HFFc6 (cell line): ENCODE measurements around the gene TOMM6. TPM values are rescaled to one million over a fixed set of nuclear protein-coding genes. Genes with fewer than 3 reads are reported as not detected.

Source experiments
- DNase-seq: peaks from one replicate; pipeline ENCODE4 v3.0.0-alpha.2; 2018
- H3K27ac Mint-ChIP-seq: 2 replicates; pipeline ENCODE4 v1.8.0; 2020; ENCODE audit warnings: mild to moderate bottlenecking, mixed read lengths
- H3K27me3 Mint-ChIP-seq: 2 replicates; pipeline ENCODE4 v1.8.0; 2021; ENCODE audit warnings: mild to moderate bottlenecking, moderate library complexity, mixed read lengths; ENCODE audit not compliant: insufficient read depth
- H3K36me3 Mint-ChIP-seq: 2 replicates; pipeline ENCODE4 v1.8.0; 2021; ENCODE audit warnings: low read depth, mixed read lengths
- H3K4me1 Mint-ChIP-seq: 2 replicates; pipeline ENCODE4 v1.8.0; 2020; ENCODE audit warnings: low read depth, mixed read lengths
- H3K4me3 Mint-ChIP-seq: 2 replicates; pipeline ENCODE4 v1.8.0; 2020; ENCODE audit warnings: mild to moderate bottlenecking, moderate library complexity, mixed read lengths
- H3K9me3 Mint-ChIP-seq: 2 replicates; pipeline ENCODE4 v1.8.0; 2020; ENCODE audit warnings: mild to moderate bottlenecking, mixed read lengths
- CTCF ChIP-seq: fragments of 200-600 bp; sonication (generic); IDR thresholded peaks from 2 replicates; pipeline ENCODE4 v1.5.0; 2021; ENCODE audit warnings: antibody characterized with exemption, mild to moderate bottlenecking
- total RNA-seq, 6 experiments: library from RNA; stranded (reverse); fragmentation: NEBNext Ultra II Directional; extraction: Animal tissue kit (Norgen Biotek cat#: 25700); gene quantifications; 2 replicates in 1 of 6; 3 replicates in 5 of 6; pipeline ENCODE4 v1.2.3, GENCODE V29; 2021

TOMM6 gene
- total RNA-seq, 6 experiments from 2014 or later: 216 to 234 (median 228) TPM

- no peak overlapping the region for H3K4me3 Mint-ChIP-seq
- H3K36me3 Mint-ChIP-seq: no peaks in the 10 kb centered on the region
- H3K27ac Mint-ChIP-seq: no peak overlapping the region
- peak; percentile 25 for DNase-seq
- TF ChIP-seq CTCF: no peak
- peaks cover 14% of the 10 kb centered on the region for H3K4me1 Mint-ChIP-seq
- H3K9me3 Mint-ChIP-seq: no peaks in the 10 kb centered on the region
- H3K27me3 Mint-ChIP-seq: peaks cover 16% of the 10 kb centered on the region
Measured at GRCh38 chr6:41743406-41744235, 43.9 kb upstream of the TOMM6 start.

- no peak for TF ChIP-seq CTCF
- Mint-ChIP-seq H3K36me3 (no peaks in the 10 kb centered on the region), H3K4me1 (peaks cover 9% of the 10 kb centered on the region)
Measured at GRCh38 chr6:41744236-41744787, 43.2 kb upstream of the TOMM6 start.

GRCh38 chr6:41746107-41746506 lies 41.4 kb upstream of the TOMM6 start:
- Mint-ChIP-seq H3K27me3 (peaks cover 21% of the 10 kb centered on the region), H3K4me3 (no peak overlapping the region), H3K27ac (no peak overlapping the region), H3K4me1 (peaks cover 9% of the 10 kb centered on the region), H3K9me3 (no peaks in the 10 kb centered on the region), H3K36me3 (no peaks in the 10 kb centered on the region)
- no peak for DNase-seq
- TF ChIP-seq CTCF: no peak

More at GRCh38 chr6:41744236-41744787, 43.2 kb upstream of the TOMM6 start:
- no peak overlapping the region for H3K4me3 Mint-ChIP-seq
- H3K27me3 Mint-ChIP-seq: peaks cover 16% of the 10 kb centered on the region
- no peak overlapping the region for H3K27ac Mint-ChIP-seq
- no peaks in the 10 kb centered on the region for H3K9me3 Mint-ChIP-seq
- DNase-seq: no peak

- Mint-ChIP-seq H3K36me3 (no peaks in the 10 kb centered on the region), H3K9me3 (no peaks in the 10 kb centered on the region), H3K4me3 (no peak within 1 kb of the TSS), H3K27ac (no peak within 1 kb of the TSS), H3K4me1 (peaks cover 9% of the 10 kb centered on the region), H3K27me3 (peaks cover 23% of the 10 kb centered on the region)
- TF ChIP-seq CTCF: no peak
- no peak for DNase-seq
Measured at GRCh38 chr6:41747256-41748101, 40.0 kb upstream of the TOMM6 start, which contains the start of gene PGC. Gene PGC, minus strand, starts transcription at chr6:41747397. Its CDS starts 63 bp downstream, at chr6:41747334.

- Mint-ChIP-seq H3K9me3 (no peaks in the 10 kb centered on the region), H3K36me3 (no peaks in the 10 kb centered on the region), H3K27me3 (peaks cover 23% of the 10 kb centered on the region), H3K27ac (no peak overlapping the region), H3K4me3 (no peak overlapping the region), H3K4me1 (peaks cover 9% of the 10 kb centered on the region)
- no peak for TF ChIP-seq CTCF
- no peak for DNase-seq
Measured at GRCh38 chr6:41748102-41748477, 39.4 kb upstream of the TOMM6 start.
